Endothelial cell of umbilical vein (primary cell): ENCODE data around the gene SSTR5. TPM values are rescaled to one million over a fixed set of nuclear protein-coding genes. Genes with fewer than 3 reads are reported as not detected.

ENCODE experiments used
- BruUV-seq: library from RNA; stranded (reverse); fragments of 400-500 nt; replicated peaks from 2 replicates; lab custom pipeline; 2021; lab: Mats Ljungman, UMichigan
- CTCF ChIA-PET: fragments of 300-600, 350-600 bp; sonication (Branson Sonifier 250); formaldehyde crosslinking; loops from one replicate; lab custom pipeline; 2021; ENCODE audit warnings: antibody characterized with exemption, inconsistent platforms; lab: Charles Lee
- POLR2A ChIA-PET: fragments of 300-600, 350-600 bp; sonication (Branson Sonifier 250); formaldehyde crosslinking; loops from one replicate; lab custom pipeline; 2021; ENCODE audit warnings: antibody characterized with exemption, inconsistent platforms; lab: Charles Lee
- DNase-seq: peaks from one replicate; pipeline ENCODE4 v3.0.0-alpha.2; 2011; ENCODE audit warnings: low read depth, low spot score
- FAIRE-seq: peaks from 2 replicates; lab custom pipeline; 2011; peaks lifted over from hg19 to GRCh38; lab: Jason Lieb, UNC
- H2AFZ ChIP-seq: 2 replicates; pipeline ENCODE4 v1.6.0; 2012; ENCODE audit warnings: low read depth, low read length, control low read depth, inconsistent platforms
- H3K27ac ChIP-seq: 2 replicates; pipeline ENCODE4 v1.5.1; 2011; ENCODE audit warnings: low read depth, mild to moderate bottlenecking, control low read depth, low read length, moderate library complexity; ENCODE audit not compliant: insufficient read depth
- H3K27me3 ChIP-seq, 2 experiments: 2 replicates each; pipeline versions ENCODE4 v1.6.0 to v1.6.1; 2011; ENCODE audit warnings: low read length in 2 of 2, mixed read lengths in 1 of 2; ENCODE audit not compliant: control insufficient read depth in 2 of 2, insufficient read depth in 2 of 2
- H3K36me3 ChIP-seq, 2 experiments: 2 replicates in 1 of 2; 3 replicates in 1 of 2; pipeline ENCODE4 v1.5.1; 2011; ENCODE audit warnings: low read length in 2 of 2, mild to moderate bottlenecking in 1 of 2, moderate library complexity in 1 of 2; ENCODE audit not compliant: control insufficient read depth in 2 of 2, insufficient read depth in 2 of 2; ENCODE audit errors: extremely low read depth in 1 of 2
- H3K4me1 ChIP-seq: 3 replicates; pipeline ENCODE4 v1.5.1; 2011; ENCODE audit warnings: mild to moderate bottlenecking, low read length; ENCODE audit not compliant: control insufficient read depth, insufficient read depth; ENCODE audit errors: extremely low read depth
- H3K4me2 ChIP-seq: 2 replicates; pipeline ENCODE4 v1.6.1; 2011; ENCODE audit warnings: low read length, control low read depth, mixed read lengths; ENCODE audit not compliant: insufficient read depth
- H3K4me3 ChIP-seq, 3 experiments: fragments of 200-600 bp in 1 of 3; sonication (generic), shearing (Covaris generic) in 1 of 3; replicated peaks in 1 of 3; 2 replicates each; pipeline ENCODE4 v1.5.1; 2011 to 2016; ENCODE audit warnings: control low read depth in 3 of 3, low read length in 3 of 3, mild to moderate bottlenecking in 2 of 3, inconsistent platforms in 1 of 3, low read depth in 1 of 3, moderate library complexity in 1 of 3; ENCODE audit not compliant: insufficient read depth in 1 of 3
- H3K79me2 ChIP-seq: 2 replicates; pipeline ENCODE4 v1.6.0; 2012; ENCODE audit warnings: low read length, inconsistent platforms; ENCODE audit not compliant: control insufficient read depth, insufficient read depth
- H3K9ac ChIP-seq: replicated peaks from 2 replicates; pipeline ENCODE3; 2011; ENCODE audit warnings: low read length, control low read depth; ENCODE audit not compliant: insufficient read depth; ENCODE audit errors: extremely low read depth
- H3K9me1 ChIP-seq: replicated peaks from 3 replicates; pipeline ENCODE4 v1.6.0; 2011; ENCODE audit warnings: mild to moderate bottlenecking, low read length; ENCODE audit not compliant: control insufficient read depth, insufficient read depth; ENCODE audit errors: extremely low read depth
- H3K9me3 ChIP-seq: replicated peaks from 2 replicates; pipeline ENCODE4 v1.5.1; 2012; ENCODE audit warnings: low read length, inconsistent platforms; ENCODE audit not compliant: control insufficient read depth, insufficient read depth
- H4K20me1 ChIP-seq: replicated peaks from 2 replicates; pipeline ENCODE3; 2011; ENCODE audit warnings: mild to moderate bottlenecking, low read length; ENCODE audit not compliant: control insufficient read depth, insufficient read depth; ENCODE audit errors: extremely low read depth
- CTCF ChIP-seq, 2 donors: IDR thresholded peaks; 1 replicate in 1 of 2; 2 replicates in 1 of 2; pipeline ENCODE4 v1.5.1; 2011; ENCODE audit warnings: low read length in 2 of 2, mild to moderate bottlenecking in 2 of 2, moderate library complexity in 2 of 2, control low read depth in 1 of 2, inconsistent platforms in 1 of 2, low read depth in 1 of 2; ENCODE audit not compliant: insufficient read depth in 1 of 2; ENCODE audit errors: extremely low read depth in 1 of 2
- EZH2 ChIP-seq: IDR thresholded peaks from 2 replicates; pipeline ENCODE4 v1.6.1; 2012; ENCODE audit warnings: borderline replicate concordance, low read depth, mild to moderate bottlenecking, moderate library complexity, low read length, inconsistent platforms; ENCODE audit not compliant: severe bottlenecking
- FOS ChIP-seq: IDR thresholded peaks from 2 replicates; pipeline ENCODE4 v1.6.1; 2011; ENCODE audit warnings: mild to moderate bottlenecking, low read length, moderate library complexity, borderline replicate concordance; ENCODE audit not compliant: insufficient read depth
- GATA2 ChIP-seq: IDR thresholded peaks from 2 replicates; pipeline ENCODE4 v1.7.0; 2011; ENCODE audit warnings: low read depth, mild to moderate bottlenecking, moderate library complexity, mixed read lengths, low read length; ENCODE audit not compliant: insufficient read length, insufficient read depth
- JUN ChIP-seq: IDR thresholded peaks from 2 replicates; pipeline ENCODE4 v1.6.1; 2011; ENCODE audit warnings: borderline replicate concordance, low read depth; ENCODE audit not compliant: insufficient read length, insufficient read depth
- MAX ChIP-seq: IDR thresholded peaks from 2 replicates; pipeline ENCODE4 v1.6.1; 2011; ENCODE audit not compliant: insufficient read depth, insufficient read length
- MYC ChIP-seq: IDR thresholded peaks from one replicate; pipeline ENCODE4 v1.6.1; 2011; ENCODE audit warnings: mild to moderate bottlenecking, low read depth, low read length
- POLR2A ChIP-seq: IDR thresholded peaks from 2 replicates; pipeline ENCODE4 v1.6.1; 2012; ENCODE audit warnings: low read depth, mild to moderate bottlenecking, control low read depth, low read length
- POLR2AphosphoS5 ChIP-seq: IDR thresholded peaks from 2 replicates; pipeline ENCODE4 v1.6.1; 2012; ENCODE audit warnings: low read depth, mild to moderate bottlenecking, control low read depth, low read length, moderate library complexity; ENCODE audit not compliant: insufficient read depth
- dilution Hi-C: fragments of 300-500 bp; cut with MboI; formaldehyde crosslinking; loops from one replicate; pipeline ENCODE4 v1.15.0; 2019; ENCODE audit warnings: low sequenced_read_pairs; ENCODE audit not compliant: extremely low pct_ligation_motif_present
- intact Hi-C: fragments of 100-400 bp; cut with micrococcal nuclease; formaldehyde crosslinking; loops from one replicate; pipeline ENCODE4 v1.10.0; 2022
- polyA plus RNA-seq, 4 experiments: library from polyadenylated mRNA; depleted of rRNA in 3 of 4; stranded (reverse) in 3 of 4; unstranded in 1 of 4; fragments of >200 nt; gene quantifications; 2 replicates each; pipeline versions ENCODE4 v1.2.1 to v1.2.3, GENCODE V29; 2011 to 2012; ENCODE audit warnings: missing spikeins in 1 of 4
- total RNA-seq: library from RNA; stranded (reverse); gene quantifications from 2 replicates; pipeline ENCODE4 v1.2.3, GENCODE V29; 2021

Gene SSTR5
- total and polyA plus RNA-seq, 2 donors (not counting 3 experiments of a cell fraction or from before 2014, with no cell fraction given) = 0.24 to 0.52 TPM

DNA sequence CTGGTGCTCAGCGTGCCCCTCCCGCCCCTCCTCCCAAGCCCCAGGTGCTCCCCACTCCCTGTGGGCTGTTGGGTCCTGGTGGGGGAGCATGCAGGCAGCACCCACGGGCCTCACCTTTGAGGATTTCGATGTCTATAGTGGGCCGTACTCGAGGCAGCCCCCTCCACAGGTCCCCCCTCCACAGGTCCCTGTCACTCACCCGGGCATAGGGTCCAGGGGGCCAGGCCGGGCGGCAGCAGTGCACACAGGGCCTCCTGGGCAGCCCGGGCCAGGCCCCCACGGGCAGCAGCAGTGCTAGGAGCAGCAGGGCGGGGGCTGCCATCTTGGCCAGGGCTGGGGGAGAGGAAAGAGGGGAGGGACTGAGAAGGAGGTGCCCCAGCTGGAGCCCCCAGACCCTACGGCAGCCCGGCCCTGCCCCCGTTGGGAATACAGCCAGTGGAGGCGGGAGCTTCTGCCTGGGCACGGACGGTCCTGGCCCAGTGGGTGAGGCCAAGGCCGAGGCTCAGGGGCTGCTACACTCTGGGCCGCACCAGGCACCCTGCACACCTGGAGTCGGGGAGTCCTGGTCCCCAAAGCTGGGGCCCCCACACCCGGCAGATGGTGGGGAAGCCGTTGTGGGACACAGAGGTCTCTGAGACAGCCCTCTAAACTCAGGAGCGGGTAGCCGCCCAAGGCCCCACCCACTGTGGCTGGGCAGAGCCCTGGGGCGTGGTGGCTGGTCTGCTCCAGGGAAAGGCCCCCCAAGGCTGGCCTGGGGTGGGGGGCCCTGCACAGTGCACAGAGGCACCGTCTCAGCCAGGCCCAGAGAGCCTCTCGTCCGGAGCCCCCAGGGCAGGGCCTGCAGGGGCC is 22.3 kb downstream of the SSTR5 start:
- TF ChIP-seq POLR2AphosphoS5 (no peak), FOS (no peak)
- Histone ChIP-seq H3K9me1 (no peaks in the 10 kb centered on the region), H3K27me3 (no peaks in the 10 kb centered on the region), H3K27ac (no peak overlapping the region), H3K4me1 (peaks cover 4% of the 10 kb centered on the region), H3K36me3 (no peaks in the 10 kb centered on the region), H3K9me3 (no peaks in the 10 kb centered on the region), H3K4me2 (no peak overlapping the region), H3K9ac (no peak overlapping the region), H3K79me2 (no peaks in the 10 kb centered on the region), H2AFZ (no peak overlapping the region), H4K20me1 (no peaks in the 10 kb centered on the region), H3K4me3 (no peak overlapping the region)
- no TSS peak for BruUV-seq
- intact Hi-C loops = loop anchor here (2.0 kb wide), 1 partner anchor 38 kb away; no protein-coding TSS in a partner anchor
- FAIRE-seq (no peak), DNase-seq (no peak)
- ChIA-PET POLR2A (no interaction called here), CTCF (no interaction called here)
- dilution Hi-C loops = no loop called here

- intact Hi-C loops = loop anchor here (2.0 kb wide), 1 partner anchor 39 kb away; no protein-coding TSS in a partner anchor
- no peak overlapping the region for H3K27ac ChIP-seq
- no peak overlapping the region for H3K4me3 ChIP-seq
- ChIA-PET CTCF (no interaction called here), POLR2A (no interaction called here)
- FAIRE-seq (no peak), DNase-seq (no peak)
- no peaks in the 10 kb centered on the region for H3K36me3 ChIP-seq
- no peak for TF ChIP-seq GATA2
- TF ChIP-seq EZH2 = no peak
- TF ChIP-seq CTCF (IDR thresholded peaks at IDR 0.05; ENCODE audit: extremely low read depth in 1 of 2, insufficient read depth in 1 of 2, low read depth in 1 of 2, low read length in 2 of 2) = no peak
- no peak for TF ChIP-seq JUN
- TF ChIP-seq FOS = no peak
- TF ChIP-seq POLR2A = no peak
- no peak for TF ChIP-seq POLR2AphosphoS5
- TF ChIP-seq MYC = no peak
- TF ChIP-seq MAX = no peak
- no peaks in the 10 kb centered on the region for H3K4me1 ChIP-seq
- no peaks in the 10 kb centered on the region for H3K79me2 ChIP-seq
- H3K4me2 ChIP-seq = no peak overlapping the region
- H2AFZ ChIP-seq = no peak overlapping the region
- dilution Hi-C loops = no loop called here
- H3K9ac ChIP-seq = no peak overlapping the region
- no peaks in the 10 kb centered on the region for H4K20me1 ChIP-seq
- no peaks in the 10 kb centered on the region for H3K9me3 ChIP-seq
- no peaks in the 10 kb centered on the region for H3K9me1 ChIP-seq
- no peaks in the 10 kb centered on the region for H3K27me3 ChIP-seq
- BruUV-seq = no TSS peak
Observed at GRCh38 chr16:1095450-1096168, 23.1 kb downstream of the SSTR5 start.
